ENCODE results near the gene NCOA1.
"Not testable (repeated sequence)": the region's sequence is repeated elsewhere in the genome, so short reads cannot be mapped to it uniquely, and the experiment has no call there.

NCOA1 gene

GRCh38 chr2:24542269-24542872 lies 51.3 kb downstream of the NCOA1 start:
- no peak for DNase-seq

- DNase-seq = no peak
Measured at GRCh38 chr2:24543252-24543651, 52.2 kb downstream of the NCOA1 start.

- no peak for DNase-seq
Measured at GRCh38 chr2:24544456-24545115, 53.5 kb downstream of the NCOA1 start.

GRCh38 chr2:24546669-24547068 lies 55.6 kb downstream of the NCOA1 start:
- DNase-seq = no peak

- no peak for DNase-seq
Measured at GRCh38 chr2:24548058-24548457, 57.0 kb downstream of the NCOA1 start.

- DNase-seq = not testable (repeated sequence)
Measured at GRCh38 chr2:24550301-24550700, 59.2 kb downstream of the NCOA1 start.

GRCh38 chr2:24551016-24551415 lies 60.0 kb downstream of the NCOA1 start:
- no peak for DNase-seq

- no peak for DNase-seq
Measured at GRCh38 chr2:24552836-24553235, 61.8 kb downstream of the NCOA1 start.

- DNase-seq = no peak
Measured at GRCh38 chr2:24558781-24559472, 67.9 kb downstream of the NCOA1 start.

GRCh38 chr2:24559473-24560113 lies 68.5 kb downstream of the NCOA1 start:
- no peak for DNase-seq

GRCh38 chr2:24565537-24565936 lies 74.5 kb downstream of the NCOA1 start:
- DNase-seq = no peak

- no peak for DNase-seq
Measured at GRCh38 chr2:24566209-24566608, 75.2 kb downstream of the NCOA1 start.

GRCh38 chr2:24566630-24567029 lies 75.6 kb downstream of the NCOA1 start:
- no peak for DNase-seq

GRCh38 chr2:24568551-24568950 lies 77.5 kb downstream of the NCOA1 start:
- no peak for DNase-seq

- not testable (repeated sequence) for DNase-seq
Measured at GRCh38 chr2:24569565-24569964, 78.5 kb downstream of the NCOA1 start.

GRCh38 chr2:24570225-24570624 lies 79.2 kb downstream of the NCOA1 start:
- DNase-seq = no peak

- no peak for DNase-seq
Measured at GRCh38 chr2:24571828-24572442, 80.9 kb downstream of the NCOA1 start.

- no peak for DNase-seq
Measured at GRCh38 chr2:24576146-24576545, 85.1 kb downstream of the NCOA1 start.

GRCh38 chr2:24576617-24577016 lies 85.6 kb downstream of the NCOA1 start:
- no peak for DNase-seq

GRCh38 chr2:24577481-24577880 lies 86.4 kb downstream of the NCOA1 start:
- no peak for DNase-seq

GRCh38 chr2:24579053-24579803 lies 88.2 kb downstream of the NCOA1 start:
- DNase-seq = no peak

GRCh38 chr2:24580561-24580960 lies 89.5 kb downstream of the NCOA1 start:
- no peak for DNase-seq

- not testable (repeated sequence) for DNase-seq
Measured at GRCh38 chr2:24581971-24582370, 90.9 kb downstream of the NCOA1 start.

All from activated CD4-positive, alpha-beta T cell treated with anti-CD3 and anti-CD28 coated beads, Interleukin-2, amount 50 U/mL, for 1 hour (primary cell).